Chondrocyte (in vitro differentiated cells): Measurements from ENCODE around the gene PLCXD1. TPM values are rescaled to one million over a fixed set of nuclear protein-coding genes. Genes with fewer than 3 reads are reported as not detected.

Experiments used
- DNase-seq: peaks from one replicate; pipeline ENCODE4 v3.0.0; 2021; ENCODE audit warnings: mixed read lengths, low spot score
- H3K27ac Mint-ChIP-seq: one replicate; pipeline ENCODE4 v1.8.0; 2021; ENCODE audit warnings: mild to moderate bottlenecking, moderate library complexity, mixed read lengths; ENCODE audit not compliant: unreplicated experiment
- H3K27me3 Mint-ChIP-seq: 2 replicates; pipeline ENCODE4 v1.8.0; 2021; ENCODE audit warnings: low read depth, mixed read lengths
- H3K36me3 Mint-ChIP-seq: 2 replicates; pipeline ENCODE4 v1.8.0; 2021; ENCODE audit warnings: low read depth, mixed read lengths
- H3K4me1 Mint-ChIP-seq: 2 replicates; pipeline ENCODE4 v1.8.0; 2021; ENCODE audit warnings: low read depth, mild to moderate bottlenecking, mixed read lengths
- H3K4me3 Mint-ChIP-seq: one replicate; pipeline ENCODE4 v1.8.0; 2021; ENCODE audit warnings: mild to moderate bottlenecking, moderate library complexity, mixed read lengths; ENCODE audit not compliant: unreplicated experiment
- H3K9me3 Mint-ChIP-seq: 2 replicates; pipeline ENCODE4 v1.8.0; 2021; ENCODE audit warnings: low read depth, mixed read lengths
- CTCF ChIP-seq: fragments of 200-600 bp; sonication (generic); IDR thresholded peaks from 2 replicates; pipeline ENCODE4 v1.5.0; 2021; ENCODE audit warnings: antibody characterized with exemption, mild to moderate bottlenecking, moderate library complexity
- total RNA-seq: library from RNA; stranded (reverse); gene quantifications from 3 replicates; pipeline ENCODE4 v1.2.1, GENCODE V29; 2021

The PLCXD1 gene
- total RNA-seq, 1 donor from 2014 or later: 6.8 TPM

DNA sequence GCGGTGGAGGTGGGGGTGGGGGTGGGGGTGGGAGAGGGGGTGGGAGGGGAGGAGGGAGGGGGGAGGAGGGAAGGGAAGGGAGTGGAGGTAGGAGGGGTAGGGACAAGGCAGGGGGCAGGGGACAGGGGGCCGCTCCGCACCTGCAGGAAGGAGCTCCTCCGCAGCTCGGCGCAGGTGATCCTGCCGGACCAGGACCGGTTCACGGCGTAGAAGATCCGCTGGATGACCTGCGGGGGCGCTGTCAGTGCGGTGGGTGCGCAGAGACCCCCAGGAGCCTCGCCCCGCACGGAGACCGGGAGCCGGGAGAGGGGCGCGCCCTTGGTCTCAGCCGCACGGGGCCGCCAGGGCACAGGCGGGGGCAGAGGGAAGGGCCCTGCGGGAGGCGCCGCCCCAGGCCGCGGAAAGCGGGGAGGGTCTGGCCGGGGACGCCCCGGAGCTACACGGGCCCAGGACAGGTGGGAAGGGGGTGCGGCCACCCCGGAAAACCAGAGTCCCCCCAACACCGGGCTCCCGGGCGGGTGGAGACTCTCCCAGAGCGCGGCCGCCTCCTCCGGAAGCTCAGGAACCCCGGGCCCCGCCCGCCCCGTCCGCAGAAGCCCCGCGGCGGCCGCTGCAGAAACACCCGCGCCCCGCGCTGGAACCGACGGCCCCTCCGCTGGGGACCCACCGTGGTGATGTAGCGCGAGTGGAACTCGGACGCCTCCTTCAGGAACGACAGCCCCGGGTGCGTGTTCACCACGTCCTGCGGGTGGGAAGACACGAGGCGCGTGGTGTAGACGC, 65.0 kb downstream of the PLCXD1 start:
- Mint-ChIP-seq H3K36me3 (peaks cover 7% of the 10 kb centered on the region), H3K27me3 (no peaks in the 10 kb centered on the region), H3K9me3 (no peaks in the 10 kb centered on the region), H3K27ac (no peak overlapping the region), H3K4me3 (no peak overlapping the region), H3K4me1 (peaks cover 12% of the 10 kb centered on the region)
- no peak for TF ChIP-seq CTCF
- DNase-seq: no peak

- peaks cover 4% of the 10 kb centered on the region for H3K36me3 Mint-ChIP-seq
- peaks cover 12% of the 10 kb centered on the region for H3K4me1 Mint-ChIP-seq
- TF ChIP-seq CTCF: no peak
- no peak overlapping the region for H3K27ac Mint-ChIP-seq
- no peaks in the 10 kb centered on the region for H3K9me3 Mint-ChIP-seq
- DNase-seq: peak; percentile 89
- no peaks in the 10 kb centered on the region for H3K27me3 Mint-ChIP-seq
- no peak overlapping the region for H3K4me3 Mint-ChIP-seq
Observed at GRCh38 chrX:347351-348117, 66.4 kb downstream of the PLCXD1 start.

GRCh38 chrX:348461-349117, 67.4 kb downstream of the PLCXD1 start:
- Mint-ChIP-seq H3K36me3 (peaks cover 5% of the 10 kb centered on the region), H3K27ac (peak overlapping the region; percentile 58), H3K27me3 (no peaks in the 10 kb centered on the region), H3K9me3 (no peaks in the 10 kb centered on the region), H3K4me1 (peaks cover 12% of the 10 kb centered on the region), H3K4me3 (no peak overlapping the region)
- DNase-seq: peak; percentile 24
- no peak for TF ChIP-seq CTCF

DNA sequence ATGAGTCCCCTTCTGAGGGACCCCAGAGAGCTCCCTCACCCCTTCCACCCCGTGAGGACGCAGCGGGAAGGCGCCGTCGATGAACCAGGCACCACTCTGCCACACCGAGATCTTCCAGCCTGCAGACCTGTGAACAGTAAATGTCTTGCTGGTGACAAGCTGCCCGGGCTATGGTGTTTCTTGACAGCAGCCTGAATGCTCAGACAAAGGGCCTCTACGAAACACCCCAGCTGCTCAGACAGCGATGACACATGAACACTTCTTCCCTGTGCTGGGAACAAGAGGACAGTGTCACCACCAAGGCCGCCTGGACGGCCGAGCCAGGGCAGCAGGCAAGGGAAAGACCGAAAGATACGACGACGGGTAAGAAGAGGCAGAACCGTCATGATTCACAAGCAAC, 68.0 kb downstream of the PLCXD1 start:
- no peak for TF ChIP-seq CTCF
- no peak overlapping the region for H3K4me3 Mint-ChIP-seq
- H3K9me3 Mint-ChIP-seq: no peaks in the 10 kb centered on the region
- H3K36me3 Mint-ChIP-seq: peaks cover 5% of the 10 kb centered on the region
- peak; percentile 66 for DNase-seq
- H3K27me3 Mint-ChIP-seq: no peaks in the 10 kb centered on the region
- no peak overlapping the region for H3K27ac Mint-ChIP-seq
- H3K4me1 Mint-ChIP-seq: peaks cover 12% of the 10 kb centered on the region

DNA sequence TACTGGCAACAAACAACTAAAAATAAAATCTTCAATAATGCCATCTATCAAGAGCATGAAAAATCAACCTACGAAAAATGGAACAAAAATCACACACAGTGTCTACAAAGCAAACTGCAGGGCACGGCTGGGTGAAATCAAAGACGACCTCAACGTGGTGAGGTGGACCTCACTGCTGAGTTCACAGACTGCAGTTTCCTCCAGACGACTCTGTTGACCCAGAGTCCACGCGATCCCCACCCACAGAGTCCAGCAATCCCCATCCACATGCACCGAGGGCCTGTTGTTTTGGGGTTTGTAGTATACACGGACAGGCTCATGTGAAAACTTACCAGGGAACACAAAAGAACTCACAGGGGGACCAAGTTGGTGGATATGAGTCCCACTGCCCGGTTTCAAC, 68.5 kb downstream of the PLCXD1 start:
- H3K27ac Mint-ChIP-seq: no peak overlapping the region
- DNase-seq: peak; percentile 40
- no peaks in the 10 kb centered on the region for H3K9me3 Mint-ChIP-seq
- peaks cover 12% of the 10 kb centered on the region for H3K4me1 Mint-ChIP-seq
- H3K4me3 Mint-ChIP-seq: no peak overlapping the region
- H3K27me3 Mint-ChIP-seq: no peaks in the 10 kb centered on the region
- peaks cover 5% of the 10 kb centered on the region for H3K36me3 Mint-ChIP-seq
- no peak for TF ChIP-seq CTCF
